ENCODE measurements around the gene PDLIM4.

The PDLIM4 gene

GRCh38 chr5:132272311-132273210 is 15.1 kb downstream of the PDLIM4 start:
- H3K27ac Mint-ChIP-seq, result no peak overlapping the region
- no peaks in the 10 kb centered on the region for H3K36me3 Mint-ChIP-seq (ENCODE audit: low read depth)
- H3K4me1 Mint-ChIP-seq (ENCODE audit: low read depth), result peaks cover 9% of the 10 kb centered on the region
- no peaks in the 10 kb centered on the region for H3K9me3 Mint-ChIP-seq
- H3K4me3 Mint-ChIP-seq, result no peak overlapping the region
- H3K27me3 Mint-ChIP-seq (ENCODE audit: low read depth), result peaks cover 19% of the 10 kb centered on the region

DNA sequence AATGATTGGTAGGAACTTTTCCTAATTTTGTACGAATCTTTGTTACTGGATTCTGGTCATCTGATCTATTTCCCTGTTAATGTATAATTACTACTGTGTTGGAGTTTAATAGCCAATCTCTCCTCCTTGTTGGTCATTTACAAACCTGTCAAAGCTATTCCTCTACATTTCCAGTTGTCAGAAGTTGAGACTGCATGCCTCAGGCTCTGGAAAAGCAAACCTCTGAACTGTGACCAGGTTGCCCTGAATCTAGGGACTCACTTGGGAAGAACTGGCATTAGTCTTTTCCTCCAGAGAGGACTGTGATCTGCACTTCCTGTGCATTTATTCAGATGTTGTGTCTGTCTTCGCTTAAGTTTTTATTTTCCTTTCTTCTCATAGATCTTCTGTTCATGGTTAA is 16.1 kb downstream of the PDLIM4 start:
- Mint-ChIP-seq H3K4me1 (ENCODE audit: low read depth) (peaks cover 9% of the 10 kb centered on the region), H3K4me3 (no peak overlapping the region), H3K27ac (no peak overlapping the region), H3K9me3 (no peaks in the 10 kb centered on the region), H3K27me3 (ENCODE audit: low read depth) (peaks cover 19% of the 10 kb centered on the region), H3K36me3 (ENCODE audit: low read depth) (no peaks in the 10 kb centered on the region)

DNA sequence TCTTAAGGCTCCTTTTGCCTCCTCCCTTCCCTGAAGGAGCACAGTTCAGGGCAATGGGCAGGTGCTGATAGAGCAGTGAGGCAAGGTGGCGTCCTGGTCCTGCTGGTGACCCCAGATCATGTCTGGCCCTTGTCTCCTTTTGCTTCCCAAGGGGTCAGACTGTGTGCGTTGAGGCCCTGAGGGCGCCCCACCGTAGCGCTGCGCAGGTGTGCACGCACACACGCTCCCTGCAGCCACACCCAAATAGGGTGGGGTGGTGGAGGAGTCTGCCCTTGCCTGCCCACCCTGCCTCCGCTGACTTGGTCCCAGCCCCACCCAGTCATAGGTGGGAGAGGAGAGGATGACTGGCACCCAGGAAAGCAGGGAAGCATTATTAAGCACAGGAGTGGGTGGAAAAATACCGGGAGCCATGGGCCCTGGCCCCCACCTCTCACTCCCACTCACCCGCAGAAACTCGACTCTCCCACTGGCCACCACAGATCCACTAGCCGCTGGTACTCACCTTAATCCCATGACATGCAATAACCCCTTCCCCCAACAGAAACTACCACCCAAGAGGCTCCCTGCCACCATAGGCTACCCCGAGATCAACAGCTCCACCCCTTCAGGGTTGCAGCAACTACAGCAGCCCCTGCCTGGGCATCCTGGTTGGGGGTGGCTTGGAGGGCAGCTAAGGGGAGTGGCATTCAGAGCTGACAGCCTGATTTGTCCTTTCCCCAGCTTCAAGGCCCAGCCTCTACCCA is 16.7 kb downstream of the PDLIM4 start:
- no peaks in the 10 kb centered on the region for H3K9me3 Mint-ChIP-seq
- H3K4me1 Mint-ChIP-seq (ENCODE audit: low read depth), result peaks cover 9% of the 10 kb centered on the region
- H3K27me3 Mint-ChIP-seq (ENCODE audit: low read depth), result peaks cover 19% of the 10 kb centered on the region
- H3K36me3 Mint-ChIP-seq (ENCODE audit: low read depth), result no peaks in the 10 kb centered on the region
- no peak overlapping the region for H3K4me3 Mint-ChIP-seq
- H3K27ac Mint-ChIP-seq, result no peak overlapping the region

- Mint-ChIP-seq H3K9me3 (no peaks in the 10 kb centered on the region), H3K4me3 (no peak overlapping the region), H3K36me3 (ENCODE audit: low read depth) (no peaks in the 10 kb centered on the region), H3K27ac (no peak overlapping the region), H3K4me1 (ENCODE audit: low read depth) (peaks cover 9% of the 10 kb centered on the region), H3K27me3 (ENCODE audit: low read depth) (peaks cover 25% of the 10 kb centered on the region)
Measured at GRCh38 chr5:132275367-132276220, 18.1 kb downstream of the PDLIM4 start.

GRCh38 chr5:132277256-132277655 is 19.8 kb downstream of the PDLIM4 start:
- no peaks in the 10 kb centered on the region for H3K9me3 Mint-ChIP-seq
- no peak overlapping the region for H3K4me3 Mint-ChIP-seq
- H3K36me3 Mint-ChIP-seq (ENCODE audit: low read depth), result no peaks in the 10 kb centered on the region
- H3K27me3 Mint-ChIP-seq (ENCODE audit: low read depth), result peaks cover 30% of the 10 kb centered on the region
- peaks cover 9% of the 10 kb centered on the region for H3K4me1 Mint-ChIP-seq (ENCODE audit: low read depth)
- no peak overlapping the region for H3K27ac Mint-ChIP-seq

- Mint-ChIP-seq H3K27me3 (ENCODE audit: low read depth) (peaks cover 26% of the 10 kb centered on the region), H3K9me3 (no peaks in the 10 kb centered on the region), H3K36me3 (ENCODE audit: low read depth) (no peaks in the 10 kb centered on the region), H3K27ac (no peak overlapping the region), H3K4me3 (no peak overlapping the region), H3K4me1 (ENCODE audit: low read depth) (peaks cover 5% of the 10 kb centered on the region)
Measured at GRCh38 chr5:132277971-132278853, 20.7 kb downstream of the PDLIM4 start.

- no peaks in the 10 kb centered on the region for H3K36me3 Mint-ChIP-seq (ENCODE audit: low read depth)
- H3K4me3 Mint-ChIP-seq, result no peak overlapping the region
- H3K4me1 Mint-ChIP-seq (ENCODE audit: low read depth), result no peaks in the 10 kb centered on the region
- H3K9me3 Mint-ChIP-seq, result no peaks in the 10 kb centered on the region
- peaks cover 12% of the 10 kb centered on the region for H3K27me3 Mint-ChIP-seq (ENCODE audit: low read depth)
- H3K27ac Mint-ChIP-seq, result no peak overlapping the region
Measured at GRCh38 chr5:132279801-132280200, 22.3 kb downstream of the PDLIM4 start.

DNA sequence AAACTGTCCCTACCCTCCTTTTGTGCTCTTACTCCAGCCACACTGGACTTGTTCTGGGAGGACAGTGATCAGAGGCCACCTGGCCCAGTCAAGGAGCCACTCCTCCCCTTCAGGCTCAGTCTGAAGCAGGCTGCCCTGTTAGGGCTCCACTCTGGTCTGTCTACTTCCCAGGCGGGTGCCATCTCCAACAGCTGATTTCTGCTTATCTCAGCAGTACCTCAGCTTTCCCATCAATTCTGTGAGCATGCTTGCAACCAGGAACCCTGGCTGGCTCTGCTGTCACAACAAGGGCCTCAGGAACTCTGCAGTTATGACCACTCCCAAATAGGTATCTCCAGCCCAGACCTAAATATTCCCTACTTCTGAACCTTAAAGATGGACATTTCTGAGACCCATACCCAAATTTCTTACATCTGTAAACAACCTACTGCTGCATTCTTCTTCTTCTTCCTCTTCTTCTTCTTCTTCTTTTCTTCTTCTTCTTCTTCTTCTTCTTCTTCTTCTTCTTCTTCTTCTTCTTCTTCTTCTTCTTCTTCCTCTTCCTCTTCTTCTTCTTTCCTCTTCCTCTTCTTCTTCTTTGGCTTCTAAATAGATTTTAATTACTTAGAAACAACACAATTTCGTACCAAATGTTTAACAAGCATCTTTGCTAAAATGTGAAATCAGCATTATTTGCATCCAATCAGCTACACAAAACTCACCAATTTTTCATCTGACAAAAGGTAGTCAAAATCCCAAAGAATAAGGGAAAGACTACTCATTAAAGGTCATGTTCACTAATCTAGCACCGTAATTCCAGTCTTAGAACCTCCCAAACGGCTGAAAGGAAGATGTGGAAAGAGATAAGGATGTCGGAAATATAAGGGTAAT is 23.1 kb downstream of the PDLIM4 start:
- Mint-ChIP-seq H3K27me3 (ENCODE audit: low read depth) (peaks cover 11% of the 10 kb centered on the region), H3K4me1 (ENCODE audit: low read depth) (no peaks in the 10 kb centered on the region), H3K27ac (no peak overlapping the region), H3K9me3 (no peaks in the 10 kb centered on the region), H3K4me3 (no peak overlapping the region), H3K36me3 (ENCODE audit: low read depth) (no peaks in the 10 kb centered on the region)

DNA sequence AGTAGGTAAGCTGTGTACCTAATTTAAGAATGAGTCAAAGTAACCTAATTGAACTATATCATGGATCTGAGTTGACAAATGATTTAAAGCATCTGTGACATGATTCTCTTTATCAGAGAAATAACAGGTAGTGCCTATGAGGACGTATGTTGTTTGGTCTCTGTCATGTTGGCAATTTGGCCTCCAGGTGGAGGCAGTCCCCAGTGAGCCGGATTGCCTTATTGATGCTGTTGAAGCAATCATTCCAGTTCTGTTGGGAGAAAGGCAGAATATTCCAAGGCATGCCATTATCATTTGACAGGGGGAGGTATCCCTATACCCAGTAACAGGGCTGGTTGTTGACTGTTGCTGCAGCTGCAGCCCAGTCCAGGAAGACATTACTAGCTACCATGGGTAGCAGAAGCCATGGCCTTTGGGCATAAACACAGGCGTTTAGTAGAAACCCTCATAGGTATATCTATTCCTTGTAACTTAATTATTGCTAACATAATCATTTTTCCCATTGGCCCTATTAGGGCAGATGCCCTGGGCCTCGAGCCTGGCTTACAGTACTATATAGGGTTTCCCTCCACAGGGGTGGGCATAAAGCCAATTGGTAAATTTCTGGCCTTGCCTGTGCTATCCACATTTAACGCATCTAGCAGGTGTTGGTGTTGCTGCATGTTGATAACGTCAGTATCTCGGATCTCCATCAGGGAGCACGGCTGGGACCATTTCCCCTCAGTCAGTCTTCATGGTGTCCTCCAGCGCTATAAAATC is 24.5 kb downstream of the PDLIM4 start:
- no peaks in the 10 kb centered on the region for H3K9me3 Mint-ChIP-seq

GRCh38 chr5:132283423-132284043 is 26.0 kb downstream of the PDLIM4 start:
- Mint-ChIP-seq H3K9me3 (no peaks in the 10 kb centered on the region), H3K36me3 (ENCODE audit: low read depth) (no peaks in the 10 kb centered on the region), H3K4me3 (no peak overlapping the region), H3K4me1 (ENCODE audit: low read depth) (no peaks in the 10 kb centered on the region), H3K27me3 (ENCODE audit: low read depth) (peaks cover 11% of the 10 kb centered on the region), H3K27ac (no peak overlapping the region)

More for the DNA sequence above, 24.5 kb downstream of the PDLIM4 start:
- Mint-ChIP-seq H3K27ac (no peak overlapping the region), H3K27me3 (ENCODE audit: low read depth) (peaks cover 11% of the 10 kb centered on the region), H3K4me3 (no peak overlapping the region), H3K4me1 (ENCODE audit: low read depth) (no peaks in the 10 kb centered on the region), H3K36me3 (ENCODE audit: low read depth) (no peaks in the 10 kb centered on the region)

DNA sequence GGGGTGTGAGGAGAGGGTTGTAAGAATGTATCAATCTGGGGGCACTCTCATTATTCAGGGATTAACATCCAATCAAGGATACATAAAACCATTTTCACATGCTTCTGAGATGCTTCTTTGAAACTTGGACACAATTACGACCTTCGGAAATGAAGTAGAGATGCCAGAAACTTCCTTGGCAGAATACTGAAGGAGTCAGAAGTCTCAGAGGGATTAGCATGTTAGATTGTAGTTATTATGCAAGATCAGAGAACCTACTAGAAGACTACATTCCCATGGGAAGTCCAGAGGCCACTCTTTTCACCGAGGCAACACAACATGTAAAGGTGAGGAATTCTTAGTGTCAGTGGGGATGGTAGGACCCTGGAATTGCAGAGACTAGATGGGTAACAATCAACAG is 31.6 kb downstream of the PDLIM4 start:
- H3K27me3 Mint-ChIP-seq (ENCODE audit: low read depth), result peaks cover 9% of the 10 kb centered on the region
- no peak overlapping the region for H3K27ac Mint-ChIP-seq
- no peaks in the 10 kb centered on the region for H3K9me3 Mint-ChIP-seq
- peaks cover 6% of the 10 kb centered on the region for H3K4me1 Mint-ChIP-seq (ENCODE audit: low read depth)
- no peak overlapping the region for H3K4me3 Mint-ChIP-seq
- no peaks in the 10 kb centered on the region for H3K36me3 Mint-ChIP-seq (ENCODE audit: low read depth)

DNA sequence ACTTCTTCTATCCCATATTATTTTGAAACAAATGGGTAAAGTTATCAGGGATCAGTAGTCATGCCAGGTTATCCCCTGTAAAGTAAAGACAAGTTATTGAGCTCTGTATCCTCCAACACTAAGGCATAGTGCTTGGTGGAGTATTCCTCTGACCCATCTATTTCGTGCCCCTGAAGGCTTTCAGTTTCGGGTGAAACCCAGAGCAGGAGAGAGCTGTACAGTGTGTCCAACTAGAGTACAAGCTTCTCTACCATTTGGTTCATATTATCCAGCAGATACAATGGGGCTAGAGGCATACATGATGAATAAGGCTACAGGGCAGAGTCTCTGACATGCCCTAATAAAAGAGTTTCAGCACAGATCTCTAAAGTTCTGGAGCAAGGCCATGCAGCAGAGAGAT is 33.5 kb downstream of the PDLIM4 start:
- H3K27me3 Mint-ChIP-seq (ENCODE audit: low read depth), result peaks cover 9% of the 10 kb centered on the region
- H3K9me3 Mint-ChIP-seq, result no peaks in the 10 kb centered on the region

More for the DNA sequence above, 33.5 kb downstream of the PDLIM4 start:
- H3K4me1 Mint-ChIP-seq (ENCODE audit: low read depth), result peaks cover 21% of the 10 kb centered on the region
- no peak overlapping the region for H3K27ac Mint-ChIP-seq
- no peaks in the 10 kb centered on the region for H3K36me3 Mint-ChIP-seq (ENCODE audit: low read depth)
- H3K4me3 Mint-ChIP-seq, result no peak overlapping the region
